Bronchial epithelial cell (primary cell): ENCODE measurements around the gene SLC6A8. TPM values are rescaled to one million over a fixed set of nuclear protein-coding genes. Genes with fewer than 3 reads are reported as not detected.

Experiments used
- DNase-seq: peaks from one replicate; pipeline ENCODE4 v3.0.0-alpha.2; 2010; ENCODE audit warnings: low read depth
- FAIRE-seq: peaks from 2 replicates; lab custom pipeline; 2011; peaks lifted over from hg19 to GRCh38; lab: Jason Lieb, UNC
- H3K27me3 ChIP-seq: 2 replicates; pipeline ENCODE4 v1.5.1; 2011; ENCODE audit warnings: low read length; ENCODE audit not compliant: control insufficient read depth, insufficient read depth
- H3K36me3 ChIP-seq: 2 replicates; pipeline ENCODE4 v1.5.1; 2011; ENCODE audit warnings: low read length; ENCODE audit not compliant: control insufficient read depth, insufficient read depth
- H3K4me3 ChIP-seq: 2 replicates; pipeline ENCODE4 v1.5.1; 2011; ENCODE audit warnings: mild to moderate bottlenecking, low read depth, low read length, control low read depth
- CTCF ChIP-seq: IDR thresholded peaks from 2 replicates; pipeline ENCODE4 v1.5.1; 2011; ENCODE audit warnings: mild to moderate bottlenecking, moderate library complexity, low read length, control low read depth, inconsistent platforms; ENCODE audit not compliant: insufficient read depth, severe bottlenecking
- total RNA-seq: library from RNA; depleted of rRNA; stranded (reverse); fragments of >200 nt; gene quantifications from 2 replicates; pipeline ENCODE4 v1.2.1, GENCODE V29; 2014

SLC6A8 gene
- total RNA-seq, 1 donor from 2014 or later: 42.4 TPM

GRCh38 chrX:153731117-153731844, 43.6 kb downstream of the SLC6A8 start:
- Histone ChIP-seq H3K27me3 (no peaks in the 10 kb centered on the region), H3K36me3 (no peaks in the 10 kb centered on the region), H3K4me3 (no peak overlapping the region)
- DNase-seq: no peak
- no peak for FAIRE-seq
- no peak for TF ChIP-seq CTCF

GRCh38 chrX:153731845-153732215, 44.1 kb downstream of the SLC6A8 start:
- Histone ChIP-seq H3K27me3 (no peaks in the 10 kb centered on the region), H3K4me3 (no peak overlapping the region)
- no peak for TF ChIP-seq CTCF

GRCh38 chrX:153732401-153732800, 44.7 kb downstream of the SLC6A8 start:
- FAIRE-seq (no peak), DNase-seq (peak; percentile 13)
- Histone ChIP-seq H3K27me3 (no peaks in the 10 kb centered on the region), H3K4me3 (no peak overlapping the region), H3K36me3 (no peaks in the 10 kb centered on the region)
- TF ChIP-seq CTCF: no peak

More at GRCh38 chrX:153731845-153732215, 44.1 kb downstream of the SLC6A8 start:
- no peaks in the 10 kb centered on the region for H3K36me3 ChIP-seq
- no peak for FAIRE-seq
- DNase-seq: no peak

- H3K4me3 ChIP-seq: no peak overlapping the region
- DNase-seq (no peak), FAIRE-seq (no peak)
- H3K36me3 ChIP-seq: no peaks in the 10 kb centered on the region
- no peaks in the 10 kb centered on the region for H3K27me3 ChIP-seq
- no peak for TF ChIP-seq CTCF
These were observed 46.0 kb downstream of the SLC6A8 start for GRCh38 chrX:153733651-153734240.

- FAIRE-seq: no peak
These were observed 47.1 kb downstream of the SLC6A8 start for GRCh38 chrX:153734871-153735270.

More at GRCh38 chrX:153734871-153735270, 47.1 kb downstream of the SLC6A8 start:
- TF ChIP-seq CTCF: no peak
- DNase-seq: no peak
- H3K4me3 ChIP-seq: no peak overlapping the region
- no peaks in the 10 kb centered on the region for H3K36me3 ChIP-seq
- H3K27me3 ChIP-seq: no peaks in the 10 kb centered on the region
